HCT116 (cell line): ENCODE measurements around the gene PI16. TPM values are rescaled to one million over a fixed set of nuclear protein-coding genes. Genes with fewer than 3 reads are reported as not detected.

Experiments used
- ATAC-seq: fragments of 200-7000 bp; cut with Tn5 transposase; 2 replicates; pipeline ENCODE4 v1.9.1; 2020; ENCODE audit warnings: mild to moderate bottlenecking, moderate library complexity
- BruUV-seq: library from RNA; stranded (reverse); fragments of 400-500 nt; replicated peaks from 2 replicates; lab custom pipeline; 2021; lab: Mats Ljungman, UMichigan
- CTCF ChIA-PET: fragments of 300-600 bp; sonication (Branson Sonifier 250); formaldehyde crosslinking; loops from one replicate; lab custom pipeline; 2021; ENCODE audit warnings: antibody characterized with exemption; lab: Charles Lee
- POLR2A ChIA-PET: fragments of 300-600, 350-600 bp; sonication (Branson Sonifier 250); formaldehyde crosslinking; loops from one replicate; lab custom pipeline; 2021; ENCODE audit warnings: antibody characterized with exemption; lab: Charles Lee
- RAD21 ChIA-PET, 2 experiments: fragments of 300-600 bp; sonication (Branson Sonifier 250); formaldehyde crosslinking; loops; one replicate each; lab custom pipeline; 2023; ENCODE audit warnings: low total read pairs in 2 of 2; ENCODE audit not compliant: uncharacterized antibody in 2 of 2, unreplicated experiment in 2 of 2, low non-redundant PET in 1 of 2; lab: Charles Lee
- DNase-seq: peaks from one replicate; pipeline ENCODE4 v3.0.0-alpha.2; 2010; ENCODE audit warnings: low read depth, low spot score
- H2AFZ ChIP-seq: fragments of 200-600 bp; shearing (Covaris generic), sonication (generic); 2 replicates; pipeline ENCODE4 v1.6.1; 2017; ENCODE audit warnings: low read depth, mixed run types, mixed read lengths, antibody characterized with exemption, low read length; ENCODE audit not compliant: poor library complexity, severe bottlenecking
- H3K27ac ChIP-seq: 2 replicates; pipeline ENCODE4 v1.5.1; 2012; ENCODE audit warnings: low read depth, low read length
- H3K27me3 ChIP-seq: fragments of 200-600 bp; sonication (generic); 2 replicates; pipeline ENCODE4 v1.6.1; 2016; ENCODE audit warnings: mixed run types, low read length, mixed read lengths; ENCODE audit not compliant: insufficient read depth
- H3K36me3 ChIP-seq, 2 experiments: fragments of 200-500 bp in 1 of 2; fragments of 200-600 bp in 1 of 2; sonication (Bioruptor generic) in 1 of 2; sonication (generic) in 1 of 2; 2 replicates each; pipeline versions ENCODE4 v1.5.1 to v1.6.1; 2014 to 2016; ENCODE audit warnings: low read length in 2 of 2, inconsistent platforms in 1 of 2, mixed read lengths in 1 of 2, mixed run types in 1 of 2; ENCODE audit not compliant: insufficient read depth in 2 of 2, control insufficient read depth in 1 of 2
- H3K4me1 ChIP-seq, 2 experiments: fragments of 200-600 bp in 1 of 2; sonication (generic) in 1 of 2; 2 replicates each; pipeline versions ENCODE4 v1.5.1 to v1.6.1; 2012 to 2017; ENCODE audit warnings: low read length in 2 of 2, inconsistent platforms in 1 of 2, mild to moderate bottlenecking in 1 of 2, mixed read lengths in 1 of 2, mixed run types in 1 of 2, moderate library complexity in 1 of 2; ENCODE audit not compliant: insufficient read depth in 2 of 2, control insufficient read depth in 1 of 2
- H3K4me2 ChIP-seq: fragments of 200-600 bp; sonication (generic); 2 replicates; pipeline ENCODE4 v1.6.1; 2017; ENCODE audit warnings: mixed run types, low read length, mixed read lengths
- H3K4me3 ChIP-seq, 2 experiments: fragments of 200-600 bp in 1 of 2; sonication (generic) in 1 of 2; replicated peaks in 1 of 2; 2 replicates each; pipeline ENCODE4 v1.5.1; 2011 to 2016; ENCODE audit warnings: low read length in 2 of 2, control low read depth in 1 of 2, low read depth in 1 of 2, mild to moderate bottlenecking in 1 of 2, mixed read lengths in 1 of 2, mixed run types in 1 of 2
- H3K79me2 ChIP-seq: fragments of 200-600 bp; sonication (generic); 2 replicates; pipeline ENCODE4 v1.6.1; 2017; ENCODE audit warnings: mild to moderate bottlenecking, mixed run types, low read length, moderate library complexity, mixed read lengths; ENCODE audit not compliant: insufficient read depth
- H3K9ac ChIP-seq: fragments of 200-600 bp; sonication (generic); 2 replicates; pipeline ENCODE4 v1.6.1; 2016; ENCODE audit warnings: low read length, mixed read lengths
- H3K9me2 ChIP-seq: fragments of 200-600 bp; sonication (generic), shearing (Covaris generic); 2 replicates; pipeline ENCODE4 v1.6.1; 2017; ENCODE audit warnings: mixed run types, mild to moderate bottlenecking, moderate library complexity; ENCODE audit not compliant: insufficient read depth
- H3K9me3 ChIP-seq, 2 experiments: fragments of 200-500 bp in 1 of 2; fragments of 200-600 bp in 1 of 2; sonication (Bioruptor generic) in 1 of 2; sonication (generic) in 1 of 2; 2 replicates each; pipeline ENCODE4 v1.6.1; 2014 to 2017; ENCODE audit warnings: low read length in 2 of 2, mixed read lengths in 2 of 2, inconsistent platforms in 1 of 2, low read depth in 1 of 2, mild to moderate bottlenecking in 1 of 2, mixed run types in 1 of 2, moderate library complexity in 1 of 2; ENCODE audit not compliant: control insufficient read depth in 1 of 2, insufficient read depth in 1 of 2
- H4K20me1 ChIP-seq: fragments of 200-600 bp; sonication (generic), shearing (Covaris generic); 2 replicates; pipeline ENCODE4 v1.6.1; 2017; ENCODE audit warnings: mixed run types, mild to moderate bottlenecking, moderate library complexity; ENCODE audit not compliant: insufficient read depth
- CEBPB ChIP-seq: IDR thresholded peaks from 2 replicates; pipeline ENCODE4 v1.6.1; 2012; ENCODE audit warnings: low read depth
- EGR1 ChIP-seq: IDR thresholded peaks from 2 replicates; pipeline ENCODE4 v1.6.1; 2012; ENCODE audit warnings: low read depth
- SIN3A ChIP-seq: IDR thresholded peaks from 2 replicates; pipeline ENCODE4 v1.6.1; 2012; ENCODE audit warnings: low read depth
- SP1 ChIP-seq: IDR thresholded peaks from 2 replicates; pipeline ENCODE4 v1.6.1; 2012; ENCODE audit warnings: low read depth
- SRF ChIP-seq: IDR thresholded peaks from 2 replicates; pipeline ENCODE4 v1.6.1; 2012; ENCODE audit warnings: low read depth
- ZNF274 ChIP-seq: fragments of 200-500 bp; sonication (Bioruptor generic); IDR thresholded peaks from 2 replicates; pipeline ENCODE4 v1.6.1; 2014; ENCODE audit warnings: mild to moderate bottlenecking, low read depth, low read length, inconsistent platforms
- intact Hi-C: fragments of 100-400 bp; cut with micrococcal nuclease; formaldehyde crosslinking; loops from 2 replicates; pipeline ENCODE4 v1.10.0; 2022
- total RNA-seq: library from RNA; stranded (reverse); gene quantifications from one replicate; pipeline ENCODE4 v1.2.1, GENCODE V29; 2021; ENCODE audit not compliant: unreplicated experiment
- TF ChIP-seq, protein P1 (sequence below): IDR thresholded peaks from 2 replicates; pipeline ENCODE4 v1.6.1; 2012; ENCODE audit warnings: low read depth
- TF ChIP-seq, protein P2 (sequence below): IDR thresholded peaks from 2 replicates; pipeline ENCODE4 v1.6.1; 2012

PI16 gene
- total RNA-seq, 1 experiment from 2014 or later, result 0.59 TPM

- H3K36me3 ChIP-seq, result no peaks in the 10 kb centered on the region
- intact Hi-C loops, result no loop called here
- ChIA-PET CTCF (no interaction called here), POLR2A (no interaction called here), RAD21 (no interaction called here)
- 0 out of 2 replicates have a peak overlapping the region, but pooled peaks have one; percentile 14 for H3K4me2 ChIP-seq
- no peak for DNase-seq
- TF ChIP-seq, protein P1, sequence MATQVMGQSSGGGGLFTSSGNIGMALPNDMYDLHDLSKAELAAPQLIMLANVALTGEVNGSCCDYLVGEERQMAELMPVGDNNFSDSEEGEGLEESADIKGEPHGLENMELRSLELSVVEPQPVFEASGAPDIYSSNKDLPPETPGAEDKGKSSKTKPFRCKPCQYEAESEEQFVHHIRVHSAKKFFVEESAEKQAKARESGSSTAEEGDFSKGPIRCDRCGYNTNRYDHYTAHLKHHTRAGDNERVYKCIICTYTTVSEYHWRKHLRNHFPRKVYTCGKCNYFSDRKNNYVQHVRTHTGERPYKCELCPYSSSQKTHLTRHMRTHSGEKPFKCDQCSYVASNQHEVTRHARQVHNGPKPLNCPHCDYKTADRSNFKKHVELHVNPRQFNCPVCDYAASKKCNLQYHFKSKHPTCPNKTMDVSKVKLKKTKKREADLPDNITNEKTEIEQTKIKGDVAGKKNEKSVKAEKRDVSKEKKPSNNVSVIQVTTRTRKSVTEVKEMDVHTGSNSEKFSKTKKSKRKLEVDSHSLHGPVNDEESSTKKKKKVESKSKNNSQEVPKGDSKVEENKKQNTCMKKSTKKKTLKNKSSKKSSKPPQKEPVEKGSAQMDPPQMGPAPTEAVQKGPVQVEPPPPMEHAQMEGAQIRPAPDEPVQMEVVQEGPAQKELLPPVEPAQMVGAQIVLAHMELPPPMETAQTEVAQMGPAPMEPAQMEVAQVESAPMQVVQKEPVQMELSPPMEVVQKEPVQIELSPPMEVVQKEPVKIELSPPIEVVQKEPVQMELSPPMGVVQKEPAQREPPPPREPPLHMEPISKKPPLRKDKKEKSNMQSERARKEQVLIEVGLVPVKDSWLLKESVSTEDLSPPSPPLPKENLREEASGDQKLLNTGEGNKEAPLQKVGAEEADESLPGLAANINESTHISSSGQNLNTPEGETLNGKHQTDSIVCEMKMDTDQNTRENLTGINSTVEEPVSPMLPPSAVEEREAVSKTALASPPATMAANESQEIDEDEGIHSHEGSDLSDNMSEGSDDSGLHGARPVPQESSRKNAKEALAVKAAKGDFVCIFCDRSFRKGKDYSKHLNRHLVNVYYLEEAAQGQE, result no peak
- no peak for TF ChIP-seq ZNF274
- no peak for TF ChIP-seq EGR1
- no peaks in the 10 kb centered on the region for H3K9me2 ChIP-seq
- no peaks in the 10 kb centered on the region for H3K9me3 ChIP-seq
- H3K4me3 ChIP-seq, result no peak overlapping the region
- H3K79me2 ChIP-seq, result no peaks in the 10 kb centered on the region
- H4K20me1 ChIP-seq, result no peaks in the 10 kb centered on the region
- no peaks in the 10 kb centered on the region for H3K27me3 ChIP-seq
- H3K27ac ChIP-seq, result no peak overlapping the region
- H3K4me1 ChIP-seq, result peaks cover 11 to 59% of the 10 kb centered on the region in 2 experiments
- ATAC-seq, result no peak
- no peak overlapping the region for H3K9ac ChIP-seq
- no TSS peak for BruUV-seq
- no peak overlapping the region for H2AFZ ChIP-seq
These were observed 1.9 kb downstream of the PI16 start for GRCh38 chr6:36956446-36956820.

DNA sequence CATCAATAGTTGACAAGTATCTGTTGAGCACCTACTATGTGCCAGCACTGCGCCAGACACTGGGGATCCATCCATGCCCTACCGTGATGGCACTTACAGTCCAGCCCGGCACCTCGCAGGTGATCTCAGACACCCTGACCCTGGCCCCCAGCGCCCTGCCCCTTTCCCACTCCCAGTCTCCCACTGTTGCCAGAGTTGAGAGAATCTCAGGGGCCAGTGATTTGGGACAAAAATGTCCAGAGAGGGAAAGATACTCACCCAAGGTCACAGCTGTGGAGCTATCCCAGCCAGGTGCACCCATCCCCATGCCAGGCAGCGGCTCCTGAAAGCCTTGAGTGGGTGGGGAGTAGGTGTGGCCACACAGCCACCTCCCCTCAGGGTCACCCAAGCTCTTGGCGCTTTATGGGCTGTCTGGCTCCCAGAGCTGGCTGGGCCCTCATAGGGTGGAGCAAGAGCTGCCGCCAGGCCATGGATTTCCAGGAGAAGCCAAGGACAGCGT, 3.3 kb downstream of the PI16 start:
- Histone ChIP-seq H3K27me3 (no peaks in the 10 kb centered on the region), H4K20me1 (no peaks in the 10 kb centered on the region), H3K9ac (no peak overlapping the region), H3K4me1 (peaks cover 11 to 46% of the 10 kb centered on the region in 2 experiments), H3K79me2 (no peaks in the 10 kb centered on the region), H3K9me3 (no peaks in the 10 kb centered on the region), H3K27ac (no peak overlapping the region), H2AFZ (no peak overlapping the region), H3K36me3 (no peaks in the 10 kb centered on the region), H3K4me2 (no peak overlapping the region), H3K9me2 (no peaks in the 10 kb centered on the region), H3K4me3 (no peak overlapping the region)
- RAD21 ChIA-PET, result no interaction called here
- no peak for ATAC-seq
- no TSS peak for BruUV-seq
- DNase-seq, result no peak
- CTCF ChIA-PET, result no interaction called here
- intact Hi-C loops, result no loop called here
- TF ChIP-seq, protein P2, sequence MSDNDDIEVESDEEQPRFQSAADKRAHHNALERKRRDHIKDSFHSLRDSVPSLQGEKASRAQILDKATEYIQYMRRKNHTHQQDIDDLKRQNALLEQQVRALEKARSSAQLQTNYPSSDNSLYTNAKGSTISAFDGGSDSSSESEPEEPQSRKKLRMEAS, result no peak
- TF ChIP-seq SP1, result no peak
- no peak for TF ChIP-seq CEBPB
- no peak for TF ChIP-seq SRF
- TF ChIP-seq SIN3A, result no peak
- POLR2A ChIA-PET, result no interaction called here
